ENCODE results near the gene NRF1. TPM values are rescaled to one million over a fixed set of nuclear protein-coding genes. Genes with fewer than 3 reads are reported as not detected.

NRF1 gene
- total and polyA plus RNA-seq, 10 of the 15 experiments (the other 5 are each of a cell fraction or from before 2014, with no cell fraction given) = 3.5 to 23.1 (median 13.5) TPM

DNA sequence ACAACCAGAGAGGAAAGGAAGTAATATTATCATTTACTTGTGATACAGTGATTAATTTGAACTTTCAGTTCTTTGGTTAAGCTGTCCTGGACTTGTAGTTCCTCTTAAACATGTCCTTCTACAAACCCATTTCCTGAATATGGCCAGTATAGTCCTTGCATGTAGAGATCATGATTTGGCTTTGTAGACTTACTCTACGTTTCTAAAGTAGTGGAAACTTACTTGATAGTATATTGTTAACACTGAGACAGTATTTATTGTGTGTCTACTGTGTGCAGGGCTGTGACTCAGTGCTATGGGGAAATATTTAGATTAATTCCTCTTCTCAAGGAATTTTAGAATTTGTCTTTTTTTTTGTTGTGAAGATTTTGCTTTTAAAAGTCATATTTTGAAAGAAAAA is 109.5 kb downstream of the NRF1 start:
- no TSS peak for BruUV-seq (replicated peaks)
- no peak overlapping the region for H3K4me3 ChIP-seq
- no peak overlapping the region for H3K9ac ChIP-seq (ENCODE audit: control insufficient read depth, insufficient read depth, low read length)
- ChIA-PET POLR2A (interaction anchor here (0.5 to 1.8 kb wide), 3 partner anchors 17 to 450 kb away, joined by 4 to 5 read pairs (median 4); no protein-coding TSS in a partner anchor), SMC1A (ENCODE audit: uncharacterized antibody, unreplicated experiment) (interaction anchor here (1.2 kb wide), 1 partner anchor 64 kb away, joined by 3 read pairs; no protein-coding TSS in a partner anchor), RAD21 (ENCODE audit: unreplicated experiment) (no interaction called here), CTCF (interaction anchor here (0.5 to 1.4 kb wide), 4 partner anchors 103 to 308 kb away, joined by 3 read pairs; no protein-coding TSS in a partner anchor)
- DNase-seq (ENCODE audit: low read depth, low spot score) (no peak), FAIRE-seq (no peak), ATAC-seq (no peak)
- 87% methylated on average over 1 of the region's 1 CpG for whole genome bisulfite sequencing (ENCODE audit: insufficient coverage, insufficient replicate concordance, low lambda C conversion rate, missing lambda C conversion rate)
- H3K27me3 ChIP-seq (replicated peaks in 1 of 2; ENCODE audit: control insufficient read depth in 2 of 2, insufficient read depth in 2 of 2, low read length in 1 of 2) = no peaks in the 10 kb centered on the region
- no peaks in the 10 kb centered on the region for H3K4me1 ChIP-seq (ENCODE audit: control insufficient read depth, insufficient read depth, low read length)
- no peak for TF ChIP-seq NR2C2 (IDR thresholded peaks at IDR 0.05; ENCODE audit: borderline replicate concordance, control insufficient read depth, insufficient read length, low read depth)
- no peak for TF ChIP-seq RELA (IDR thresholded peaks at IDR 0.05; ENCODE audit: borderline replicate concordance, partially characterized antibody)
- TF ChIP-seq RCOR1 (conservative IDR thresholded peaks at IDR 0.05; ENCODE audit: low read depth, low read length) = no peak
- TF ChIP-seq RAD21 (IDR thresholded peaks at IDR 0.05; ENCODE audit: insufficient read depth, low read depth, low read length) = no peak
- no peak for TF ChIP-seq ATF7 (IDR thresholded peaks at IDR 0.05; ENCODE audit: low read depth)
- TF ChIP-seq NR2F1 (conservative IDR thresholded peaks at IDR 0.05) = no peak
- no peak for TF ChIP-seq CREM (IDR thresholded peaks at IDR 0.05; ENCODE audit: low read depth)
- TF ChIP-seq SIX5 (IDR thresholded peaks at IDR 0.05; ENCODE audit: low read depth, low read length, severe bottlenecking) = no peak
- no peak for TF ChIP-seq HDAC6 (IDR thresholded peaks at IDR 0.05; ENCODE audit: unreplicated experiment)
- TF ChIP-seq, protein P1, sequence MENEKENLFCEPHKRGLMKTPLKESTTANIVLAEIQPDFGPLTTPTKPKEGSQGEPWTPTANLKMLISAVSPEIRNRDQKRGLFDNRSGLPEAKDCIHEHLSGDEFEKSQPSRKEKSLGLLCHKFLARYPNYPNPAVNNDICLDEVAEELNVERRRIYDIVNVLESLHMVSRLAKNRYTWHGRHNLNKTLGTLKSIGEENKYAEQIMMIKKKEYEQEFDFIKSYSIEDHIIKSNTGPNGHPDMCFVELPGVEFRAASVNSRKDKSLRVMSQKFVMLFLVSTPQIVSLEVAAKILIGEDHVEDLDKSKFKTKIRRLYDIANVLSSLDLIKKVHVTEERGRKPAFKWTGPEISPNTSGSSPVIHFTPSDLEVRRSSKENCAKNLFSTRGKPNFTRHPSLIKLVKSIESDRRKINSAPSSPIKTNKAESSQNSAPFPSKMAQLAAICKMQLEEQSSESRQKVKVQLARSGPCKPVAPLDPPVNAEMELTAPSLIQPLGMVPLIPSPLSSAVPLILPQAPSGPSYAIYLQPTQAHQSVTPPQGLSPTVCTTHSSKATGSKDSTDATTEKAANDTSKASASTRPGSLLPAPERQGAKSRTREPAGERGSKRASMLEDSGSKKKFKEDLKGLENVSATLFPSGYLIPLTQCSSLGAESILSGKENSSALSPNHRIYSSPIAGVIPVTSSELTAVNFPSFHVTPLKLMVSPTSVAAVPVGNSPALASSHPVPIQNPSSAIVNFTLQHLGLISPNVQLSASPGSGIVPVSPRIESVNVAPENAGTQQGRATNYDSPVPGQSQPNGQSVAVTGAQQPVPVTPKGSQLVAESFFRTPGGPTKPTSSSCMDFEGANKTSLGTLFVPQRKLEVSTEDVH (IDR thresholded peaks at IDR 0.05; ENCODE audit: low read depth, partially characterized antibody) = no peak
- H2AFZ ChIP-seq (ENCODE audit: control insufficient read depth, low read depth, low read length) = no peak overlapping the region
- H3K9me3 ChIP-seq (replicated peaks; ENCODE audit: control insufficient read depth, insufficient read depth, low read length) = no peaks in the 10 kb centered on the region
- in situ Hi-C loops (cut with MboI) = no loop called here
- H4K20me1 ChIP-seq (ENCODE audit: control insufficient read depth, insufficient read depth) = no peaks in the 10 kb centered on the region
- no peaks in the 10 kb centered on the region for H3K79me2 ChIP-seq (ENCODE audit: control insufficient read depth, insufficient read depth, low read length)
- H3K4me2 ChIP-seq (ENCODE audit: control insufficient read depth, insufficient read depth) = no peak overlapping the region
- peaks cover 6 to 11% of the 10 kb centered on the region in 2 experiments; a peak in 3 of 4 replicates for H3K36me3 ChIP-seq (ENCODE audit: control insufficient read depth in 2 of 2, insufficient read depth in 2 of 2, low read length in 1 of 2)
- intact Hi-C loops (cut with micrococcal nuclease; ENCODE audit: unreplicated experiment) = loop anchor here (10.0 kb wide), 1 partner anchor 216 kb away; the partner anchor contains the start of gene SMKR1
- no peak overlapping the region for H3K27ac ChIP-seq (ENCODE audit: control insufficient read depth, insufficient read depth)
